SK-N-SH (cell line): ENCODE results near the gene HIPK2. TPM values are rescaled to one million over a fixed set of nuclear protein-coding genes. Genes with fewer than 3 reads are reported as not detected.

ENCODE experiments used
- CTCF ChIA-PET: fragments of 300-600, 350-600 bp; formaldehyde crosslinking; extraction: SDS; loops from one replicate; lab custom pipeline; 2021; lab: Yijun Ruan, JAX
- POLR2A ChIA-PET: fragments of 350-600 bp; sonication (Branson Sonifier 250); formaldehyde crosslinking; extraction: SDS; loops from one replicate; lab custom pipeline; 2020; ENCODE audit warnings: antibody characterized with exemption, inconsistent platforms; lab: Yijun Ruan, JAX
- DNase-seq: peaks from one replicate; pipeline ENCODE4 v3.0.0; 2012
- H2AFZ ChIP-seq: fragments of 200-600 bp; sonication (generic); 2 replicates; pipeline ENCODE4 v1.8.1; 2016; ENCODE audit warnings: antibody characterized with exemption, mild to moderate bottlenecking, low read depth
- H3F3A ChIP-seq: fragments of 200-600 bp; sonication (generic); replicated peaks from 2 replicates; pipeline ENCODE3; 2016; ENCODE audit warnings: antibody characterized with exemption, mild to moderate bottlenecking; ENCODE audit not compliant: insufficient read depth
- H3K27ac ChIP-seq, 2 experiments: fragments of 200-500 bp in 1 of 2; fragments of 200-600 bp in 1 of 2; sonication (Bioruptor generic) in 1 of 2; sonication (generic), shearing (Covaris generic) in 1 of 2; 2 replicates each; pipeline versions ENCODE4 v1.5.1 to v1.6.1; 2014 to 2016; ENCODE audit warnings: low read depth in 2 of 2, inconsistent platforms in 1 of 2, low read length in 1 of 2, mild to moderate bottlenecking in 1 of 2, mixed read lengths in 1 of 2
- H3K27me3 ChIP-seq: fragments of 200-600 bp; sonication (generic), shearing (Covaris generic); 2 replicates; pipeline ENCODE4 v1.6.1; 2016; ENCODE audit warnings: mixed run types; ENCODE audit not compliant: insufficient read depth
- H3K36me3 ChIP-seq, 2 experiments: fragments of 200-500 bp in 1 of 2; fragments of 200-600 bp in 1 of 2; sonication (Bioruptor generic) in 1 of 2; sonication (generic) in 1 of 2; replicated peaks in 1 of 2; 2 replicates each; pipeline versions ENCODE3 to v1.5.1; 2014 to 2016; ENCODE audit warnings: low read length in 1 of 2, mild to moderate bottlenecking in 1 of 2; ENCODE audit not compliant: insufficient read depth in 2 of 2, control insufficient read depth in 1 of 2
- H3K4me1 ChIP-seq, 2 experiments: fragments of 200-500 bp in 1 of 2; fragments of 200-600 bp in 1 of 2; sonication (Bioruptor generic) in 1 of 2; sonication (generic), shearing (Covaris generic) in 1 of 2; 2 replicates each; pipeline versions ENCODE4 v1.5.1 to v1.6.1; 2014 to 2016; ENCODE audit warnings: low read depth in 1 of 2, low read length in 1 of 2, mixed run types in 1 of 2; ENCODE audit not compliant: insufficient read depth in 2 of 2, control insufficient read depth in 1 of 2
- H3K4me2 ChIP-seq: fragments of 200-600 bp; sonication (generic), shearing (Covaris generic); 2 replicates; pipeline ENCODE4 v1.6.1; 2017; ENCODE audit warnings: mixed run types
- H3K4me3 ChIP-seq, 2 experiments: fragments of 200-500 bp in 1 of 2; fragments of 200-600 bp in 1 of 2; sonication (Bioruptor generic) in 1 of 2; sonication (generic), shearing (Covaris generic) in 1 of 2; 2 replicates each; pipeline versions ENCODE4 v1.5.1 to v1.8.1; 2014 to 2016; ENCODE audit warnings: low read depth in 2 of 2, inconsistent platforms in 1 of 2, low read length in 1 of 2, mild to moderate bottlenecking in 1 of 2, mixed read lengths in 1 of 2, moderate library complexity in 1 of 2
- H3K79me2 ChIP-seq: fragments of 200-600 bp; sonication (generic); 2 replicates; pipeline ENCODE4 v1.8.1; 2017; ENCODE audit warnings: mild to moderate bottlenecking; ENCODE audit not compliant: insufficient read depth
- H3K9ac ChIP-seq: fragments of 200-600 bp; sonication (generic); 2 replicates; pipeline ENCODE4 v1.6.1; 2017; ENCODE audit warnings: mixed run types
- H3K9me2 ChIP-seq: fragments of 200-600 bp; sonication (generic); 2 replicates; pipeline ENCODE4 v1.6.1; 2017; ENCODE audit warnings: mixed run types
- H3K9me3 ChIP-seq: fragments of 200-600 bp; sonication (generic); 2 replicates; pipeline ENCODE4 v1.6.1; 2017; ENCODE audit warnings: mixed run types, mild to moderate bottlenecking, moderate library complexity
- H4K20me1 ChIP-seq: fragments of 200-600 bp; sonication (generic); 2 replicates; pipeline ENCODE4 v1.6.1; 2017; ENCODE audit warnings: mild to moderate bottlenecking, mixed run types; ENCODE audit not compliant: insufficient read depth
- ELF1 ChIP-seq: IDR thresholded peaks from 2 replicates; pipeline ENCODE4 v1.4.0; 2012
- EP300 ChIP-seq, 2 experiments: IDR thresholded peaks; 2 replicates each; pipeline versions ENCODE4 v1.4.0 to v1.6.1; 2012; ENCODE audit warnings: borderline replicate concordance in 1 of 2, low read depth in 1 of 2, low read length in 1 of 2
- EZH2phosphoT487 ChIP-seq: fragments of 200-600 bp; sonication (generic); IDR thresholded peaks from 2 replicates; pipeline ENCODE4 v1.6.1; 2017; ENCODE audit warnings: low read depth, mixed run types, mild to moderate bottlenecking, antibody characterized with exemption, moderate library complexity, borderline replicate concordance
- FOXJ3 ChIP-seq: sonication (generic); formaldehyde crosslinking; IDR thresholded peaks from 2 replicates; pipeline ENCODE4 v1.5.1; 2020; ENCODE audit warnings: mild to moderate bottlenecking, missing genetic modification reagents
- FOXM1 ChIP-seq: IDR thresholded peaks from 2 replicates; pipeline ENCODE4 v1.4.0; 2012; ENCODE audit warnings: low read depth, mild to moderate bottlenecking
- GATA2 ChIP-seq: sonication (generic); formaldehyde crosslinking; IDR thresholded peaks from 2 replicates; pipeline ENCODE4 v1.5.0; 2020; ENCODE audit warnings: mild to moderate bottlenecking, missing genetic modification reagents
- IRF3 ChIP-seq: fragments of 150-350 bp; IDR thresholded peaks from 2 replicates; pipeline ENCODE4 v1.6.1; 2016; ENCODE audit warnings: mild to moderate bottlenecking, low read depth, low read length
- MAX ChIP-seq: IDR thresholded peaks from 2 replicates; pipeline ENCODE4 v1.4.0; 2012; ENCODE audit warnings: low read depth
- RAD21 ChIP-seq: IDR thresholded peaks from 2 replicates; pipeline ENCODE4 v1.6.1; 2012; ENCODE audit warnings: mild to moderate bottlenecking, low read length
- RCOR1 ChIP-seq: fragments of 150-350 bp; IDR thresholded peaks from 2 replicates; pipeline ENCODE4 v1.6.1; 2017; ENCODE audit warnings: antibody characterized with exemption, low read length
- RFX5 ChIP-seq: IDR thresholded peaks from 2 replicates; pipeline ENCODE4 v1.6.1; 2012; ENCODE audit warnings: mild to moderate bottlenecking, improper control_type of control experiment, low read length
- RXRA ChIP-seq: IDR thresholded peaks from 2 replicates; pipeline ENCODE4 v1.4.0; 2012; ENCODE audit warnings: low read depth, mild to moderate bottlenecking, borderline replicate concordance
- SMC3 ChIP-seq: IDR thresholded peaks from 2 replicates; pipeline ENCODE4 v1.6.1; 2012; ENCODE audit warnings: low read depth, low read length, improper control_type of control experiment
- TCF12 ChIP-seq: IDR thresholded peaks from 2 replicates; pipeline ENCODE4 v1.4.0; 2012
- YY1 ChIP-seq: IDR thresholded peaks from 2 replicates; pipeline ENCODE4 v1.4.0; 2012; ENCODE audit warnings: low read depth, mild to moderate bottlenecking
- WGBS: methylation state at CpG from one replicate; pipeline ENCODE4 v1.1.6; 2017; ENCODE audit warnings: low lambda C conversion rate; 5-methylcytosine and 5-hydroxymethylcytosine counted together
- polyA plus RNA-seq, 3 experiments: library from polyadenylated mRNA; depleted of rRNA; stranded (reverse); fragments of >200 nt; gene quantifications; 2 replicates each; pipeline ENCODE4 v1.2.3, GENCODE V29; 2012
- TF ChIP-seq, protein P1 (sequence below): IDR thresholded peaks from 2 replicates; pipeline ENCODE4 v1.4.0; 2012; ENCODE audit warnings: low read depth, borderline replicate concordance
- TF ChIP-seq, protein P2 (sequence below): IDR thresholded peaks from 2 replicates; pipeline ENCODE4; 2012
- TF ChIP-seq, protein P3 (sequence below): IDR thresholded peaks from 2 replicates; pipeline ENCODE4 v1.4.0; 2012; ENCODE audit warnings: low read depth, borderline replicate concordance

Gene HIPK2
- polyA plus RNA-seq, 1 of the 3 experiments (the other 2 are of a cell fraction): 14.2 TPM

GRCh38 chr7:139696552-139696951, 81.2 kb downstream of the HIPK2 start:
- Histone ChIP-seq H4K20me1 (peaks cover 88% of the 10 kb centered on the region), H2AFZ (no peak overlapping the region), H3F3A (no peaks in the 10 kb centered on the region), H3K27ac (no peak overlapping the region), H3K36me3 (peaks cover 8 to 33% of the 10 kb centered on the region in 2 experiments), H3K9me3 (no peaks in the 10 kb centered on the region), H3K27me3 (no peaks in the 10 kb centered on the region), H3K4me2 (no peak overlapping the region), H3K9ac (no peak overlapping the region), H3K4me1 (peaks cover 0 to 26% of the 10 kb centered on the region in 2 experiments; a peak in 2 of 4 replicates), H3K79me2 (peaks cover 90% of the 10 kb centered on the region), H3K9me2 (no peaks in the 10 kb centered on the region), H3K4me3 (no peak overlapping the region)
- POLR2A ChIA-PET: no interaction called here
- CTCF ChIA-PET: no interaction called here
- WGBS: 77% methylated on average over 4 of the region's 4 CpGs
- TF ChIP-seq IRF3: no peak
- no peak for TF ChIP-seq RAD21
- TF ChIP-seq EP300 (IDR thresholded peaks at IDR 0.05; ENCODE audit: borderline replicate concordance in 1 of 2, low read depth in 1 of 2, low read length in 1 of 2): no peak
- no peak for TF ChIP-seq YY1
- no peak for TF ChIP-seq EZH2phosphoT487
- TF ChIP-seq FOXM1: no peak
- TF ChIP-seq GATA2 (CRISPR knock-in tag): no peak
- TF ChIP-seq RCOR1: no peak
- TF ChIP-seq SMC3: no peak
- TF ChIP-seq MAX: no peak
- TF ChIP-seq, protein P1, sequence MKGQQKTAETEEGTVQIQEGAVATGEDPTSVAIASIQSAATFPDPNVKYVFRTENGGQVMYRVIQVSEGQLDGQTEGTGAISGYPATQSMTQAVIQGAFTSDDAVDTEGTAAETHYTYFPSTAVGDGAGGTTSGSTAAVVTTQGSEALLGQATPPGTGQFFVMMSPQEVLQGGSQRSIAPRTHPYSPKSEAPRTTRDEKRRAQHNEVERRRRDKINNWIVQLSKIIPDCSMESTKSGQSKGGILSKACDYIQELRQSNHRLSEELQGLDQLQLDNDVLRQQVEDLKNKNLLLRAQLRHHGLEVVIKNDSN: no peak
- no peak for TF ChIP-seq FOXJ3 (CRISPR knock-in tag)
- DNase-seq: no peak

GRCh38 chr7:139695588-139695987, 82.2 kb downstream of the HIPK2 start:
- H3K4me3 ChIP-seq: no peak overlapping the region
- H3K79me2 ChIP-seq: peaks cover 87% of the 10 kb centered on the region
- no peaks in the 10 kb centered on the region for H3K27me3 ChIP-seq
- no peak overlapping the region for H3K27ac ChIP-seq
- H3F3A ChIP-seq: no peaks in the 10 kb centered on the region
- ChIA-PET CTCF (no interaction called here), POLR2A (no interaction called here)
- H3K4me2 ChIP-seq: no peak overlapping the region
- H3K9me2 ChIP-seq: no peaks in the 10 kb centered on the region
- WGBS: 90% methylated on average over 1 of the region's 1 CpG
- H3K4me1 ChIP-seq: peaks cover 0 to 35% of the 10 kb centered on the region in 2 experiments; a peak in 2 of 4 replicates
- peaks cover 9 to 37% of the 10 kb centered on the region in 2 experiments for H3K36me3 ChIP-seq
- TF ChIP-seq SMC3 (no peak), RFX5 (no peak), ELF1 (no peak), EP300 (IDR thresholded peaks at IDR 0.05; ENCODE audit: borderline replicate concordance in 1 of 2, low read depth in 1 of 2, low read length in 1 of 2) (no peak), EZH2phosphoT487 (no peak), TCF12 (no peak), RXRA (no peak), MAX (no peak)
- TF ChIP-seq, protein P2, sequence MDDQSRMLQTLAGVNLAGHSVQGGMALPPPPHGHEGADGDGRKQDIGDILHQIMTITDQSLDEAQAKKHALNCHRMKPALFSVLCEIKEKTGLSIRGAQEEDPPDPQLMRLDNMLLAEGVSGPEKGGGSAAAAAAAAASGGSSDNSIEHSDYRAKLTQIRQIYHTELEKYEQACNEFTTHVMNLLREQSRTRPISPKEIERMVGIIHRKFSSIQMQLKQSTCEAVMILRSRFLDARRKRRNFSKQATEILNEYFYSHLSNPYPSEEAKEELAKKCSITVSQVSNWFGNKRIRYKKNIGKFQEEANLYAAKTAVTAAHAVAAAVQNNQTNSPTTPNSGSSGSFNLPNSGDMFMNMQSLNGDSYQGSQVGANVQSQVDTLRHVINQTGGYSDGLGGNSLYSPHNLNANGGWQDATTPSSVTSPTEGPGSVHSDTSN: no peak
- TF ChIP-seq, protein P3, sequence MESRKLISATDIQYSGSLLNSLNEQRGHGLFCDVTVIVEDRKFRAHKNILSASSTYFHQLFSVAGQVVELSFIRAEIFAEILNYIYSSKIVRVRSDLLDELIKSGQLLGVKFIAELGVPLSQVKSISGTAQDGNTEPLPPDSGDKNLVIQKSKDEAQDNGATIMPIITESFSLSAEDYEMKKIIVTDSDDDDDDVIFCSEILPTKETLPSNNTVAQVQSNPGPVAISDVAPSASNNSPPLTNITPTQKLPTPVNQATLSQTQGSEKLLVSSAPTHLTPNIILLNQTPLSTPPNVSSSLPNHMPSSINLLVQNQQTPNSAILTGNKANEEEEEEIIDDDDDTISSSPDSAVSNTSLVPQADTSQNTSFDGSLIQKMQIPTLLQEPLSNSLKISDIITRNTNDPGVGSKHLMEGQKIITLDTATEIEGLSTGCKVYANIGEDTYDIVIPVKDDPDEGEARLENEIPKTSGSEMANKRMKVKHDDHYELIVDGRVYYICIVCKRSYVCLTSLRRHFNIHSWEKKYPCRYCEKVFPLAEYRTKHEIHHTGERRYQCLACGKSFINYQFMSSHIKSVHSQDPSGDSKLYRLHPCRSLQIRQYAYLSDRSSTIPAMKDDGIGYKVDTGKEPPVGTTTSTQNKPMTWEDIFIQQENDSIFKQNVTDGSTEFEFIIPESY: no peak
- H2AFZ ChIP-seq: no peak overlapping the region
- peaks cover 87% of the 10 kb centered on the region for H4K20me1 ChIP-seq
- H3K9me3 ChIP-seq: no peaks in the 10 kb centered on the region
- H3K9ac ChIP-seq: no peak overlapping the region
- DNase-seq: no peak
